GM23338 (cell line): ENCODE results near the gene IGF2BP3.

Experiments used
- POLR2AphosphoS5 ChIP-seq: IDR thresholded peaks from 2 replicates; pipeline ENCODE4 v1.6.1; 2016; ENCODE audit warnings: antibody characterized with exemption, low read depth
- REST ChIP-seq: IDR thresholded peaks from one replicate; pipeline ENCODE4 v1.6.1; 2018; ENCODE audit warnings: antibody characterized with exemption; ENCODE audit not compliant: unreplicated experiment
- TF ChIP-seq, protein P1 (sequence below), 2 experiments: fragments of 200-600 bp in 1 of 2; sonication (generic) in 1 of 2; conservative IDR thresholded peaks; 2 replicates each; pipeline versions ENCODE4 v1.5.1 to v1.6.1; 2016 to 2017; ENCODE audit warnings: antibody characterized with exemption in 2 of 2, low read depth in 2 of 2, mild to moderate bottlenecking in 2 of 2, moderate library complexity in 1 of 2

DNA sequence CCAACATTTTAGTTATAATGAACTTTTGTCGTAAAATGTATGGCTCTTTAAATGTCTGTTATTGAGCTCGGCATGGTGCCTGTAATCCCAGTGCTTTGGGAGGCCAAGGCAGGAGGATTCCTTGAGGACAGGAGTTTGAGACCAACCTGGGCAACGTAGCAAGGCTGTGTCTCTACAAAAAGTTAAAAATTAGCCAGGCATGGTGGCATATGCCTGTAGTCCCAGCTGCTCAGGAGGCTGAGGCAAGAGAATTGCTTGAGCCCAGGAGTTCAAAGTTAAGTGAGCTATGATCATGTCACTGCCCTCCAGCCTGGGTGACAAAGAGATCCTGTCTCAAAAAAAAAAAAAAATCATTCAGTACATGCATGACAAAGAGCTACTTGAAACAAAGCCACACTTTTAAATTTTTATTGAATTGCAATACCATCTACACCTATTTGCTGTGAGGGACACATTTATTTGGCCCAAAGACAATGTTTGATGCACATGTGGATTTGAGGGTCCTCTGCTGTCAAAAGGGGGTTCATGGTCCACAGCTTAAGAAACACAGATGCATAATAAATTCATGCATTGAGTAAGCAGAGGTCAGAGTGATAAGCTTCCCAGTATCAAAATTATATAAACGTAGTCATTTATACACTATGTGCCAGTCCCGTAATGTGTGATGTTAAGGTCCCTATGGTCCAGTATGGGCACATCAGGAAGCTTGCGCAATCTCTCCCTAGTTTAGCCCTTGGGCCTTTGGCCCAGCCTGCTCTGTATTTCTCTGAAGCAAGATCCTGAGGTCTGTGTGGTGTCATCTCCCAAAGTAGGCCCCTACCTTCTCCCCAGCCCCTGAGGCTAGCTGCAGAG lies 175.5 kb downstream of the IGF2BP3 start:
- TF ChIP-seq, protein P1, sequence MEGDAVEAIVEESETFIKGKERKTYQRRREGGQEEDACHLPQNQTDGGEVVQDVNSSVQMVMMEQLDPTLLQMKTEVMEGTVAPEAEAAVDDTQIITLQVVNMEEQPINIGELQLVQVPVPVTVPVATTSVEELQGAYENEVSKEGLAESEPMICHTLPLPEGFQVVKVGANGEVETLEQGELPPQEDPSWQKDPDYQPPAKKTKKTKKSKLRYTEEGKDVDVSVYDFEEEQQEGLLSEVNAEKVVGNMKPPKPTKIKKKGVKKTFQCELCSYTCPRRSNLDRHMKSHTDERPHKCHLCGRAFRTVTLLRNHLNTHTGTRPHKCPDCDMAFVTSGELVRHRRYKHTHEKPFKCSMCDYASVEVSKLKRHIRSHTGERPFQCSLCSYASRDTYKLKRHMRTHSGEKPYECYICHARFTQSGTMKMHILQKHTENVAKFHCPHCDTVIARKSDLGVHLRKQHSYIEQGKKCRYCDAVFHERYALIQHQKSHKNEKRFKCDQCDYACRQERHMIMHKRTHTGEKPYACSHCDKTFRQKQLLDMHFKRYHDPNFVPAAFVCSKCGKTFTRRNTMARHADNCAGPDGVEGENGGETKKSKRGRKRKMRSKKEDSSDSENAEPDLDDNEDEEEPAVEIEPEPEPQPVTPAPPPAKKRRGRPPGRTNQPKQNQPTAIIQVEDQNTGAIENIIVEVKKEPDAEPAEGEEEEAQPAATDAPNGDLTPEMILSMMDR (conservative IDR thresholded peaks at IDR 0.05; ENCODE audit: low read depth in 2 of 2), result no peak
- no peak for TF ChIP-seq REST
- no peak for TF ChIP-seq POLR2AphosphoS5
